ENCODE results near the gene TPM4. TPM values are rescaled to one million over a fixed set of nuclear protein-coding genes. Genes with fewer than 3 reads are reported as not detected.
"Not testable (repeated sequence)": the region's sequence is repeated elsewhere in the genome, so short reads cannot be mapped to it uniquely, and the experiment has no call there.

TPM4 gene
- total RNA-seq, 4 donors from 2014 or later = 293 to 486 (median 418) TPM

- DNase-seq (ENCODE audit: low spot score) (no peak), ATAC-seq (ENCODE audit: low FRiP score) (no peak)
- TF ChIP-seq CTCF (IDR thresholded peaks at IDR 0.05) = no peak
Observed at GRCh38 chr19:16098821-16099220, 22.5 kb downstream of the TPM4 start.

- not testable (repeated sequence) for ATAC-seq (ENCODE audit: low FRiP score); DNase-seq (ENCODE audit: low spot score)
Observed at GRCh38 chr19:16099314-16099965, 23.1 kb downstream of the TPM4 start.

GRCh38 chr19:16100524-16100923 lies 24.2 kb downstream of the TPM4 start:
- no peak for TF ChIP-seq CTCF (IDR thresholded peaks at IDR 0.05)
- DNase-seq (ENCODE audit: low spot score) = no peak
- no peak for ATAC-seq (ENCODE audit: low FRiP score)

GRCh38 chr19:16104722-16105121 lies 28.4 kb downstream of the TPM4 start:
- ATAC-seq (ENCODE audit: low FRiP score) (no peak), DNase-seq (ENCODE audit: low spot score) (no peak)
- TF ChIP-seq CTCF (IDR thresholded peaks at IDR 0.05) = no peak

GRCh38 chr19:16106121-16106520 lies 29.8 kb downstream of the TPM4 start:
- ATAC-seq (ENCODE audit: low FRiP score) (no peak), DNase-seq (ENCODE audit: low spot score) (no peak)
- no peak for TF ChIP-seq CTCF (IDR thresholded peaks at IDR 0.05)

GRCh38 chr19:16111160-16111908 lies 35.0 kb downstream of the TPM4 start, which contains the start of gene RAB8A:
Gene RAB8A (plus strand): TSS chr19:16111889. CDS start chr19:16111902, 13 bp downstream.
- ATAC-seq (ENCODE audit: low FRiP score) (peak; percentile 98), DNase-seq (ENCODE audit: low spot score) (peak; percentile 97)

More at GRCh38 chr19:16111160-16111908, 35.0 kb downstream of the TPM4 start, which contains the start of gene RAB8A:
- TF ChIP-seq CTCF (IDR thresholded peaks at IDR 0.05) = peak in 2 of 3 donors; percentile 92

Measured in omental fat pad (tissue), 4 donors.